CD4-positive, alpha-beta T cell treated with Interleukin-2 at 100 ng/mL for 4 hours (primary cell): Measurements from ENCODE around the gene CXCR3.
"Not testable (repeated sequence)": the region's sequence is repeated elsewhere in the genome, so short reads cannot be mapped to it uniquely, and the experiment has no call there.

Experiments
- DNase-seq: peaks from one replicate; pipeline ENCODE4 v3.0.0-alpha.2; 2020; ENCODE audit warnings: low spot score

The CXCR3 gene

DNA sequence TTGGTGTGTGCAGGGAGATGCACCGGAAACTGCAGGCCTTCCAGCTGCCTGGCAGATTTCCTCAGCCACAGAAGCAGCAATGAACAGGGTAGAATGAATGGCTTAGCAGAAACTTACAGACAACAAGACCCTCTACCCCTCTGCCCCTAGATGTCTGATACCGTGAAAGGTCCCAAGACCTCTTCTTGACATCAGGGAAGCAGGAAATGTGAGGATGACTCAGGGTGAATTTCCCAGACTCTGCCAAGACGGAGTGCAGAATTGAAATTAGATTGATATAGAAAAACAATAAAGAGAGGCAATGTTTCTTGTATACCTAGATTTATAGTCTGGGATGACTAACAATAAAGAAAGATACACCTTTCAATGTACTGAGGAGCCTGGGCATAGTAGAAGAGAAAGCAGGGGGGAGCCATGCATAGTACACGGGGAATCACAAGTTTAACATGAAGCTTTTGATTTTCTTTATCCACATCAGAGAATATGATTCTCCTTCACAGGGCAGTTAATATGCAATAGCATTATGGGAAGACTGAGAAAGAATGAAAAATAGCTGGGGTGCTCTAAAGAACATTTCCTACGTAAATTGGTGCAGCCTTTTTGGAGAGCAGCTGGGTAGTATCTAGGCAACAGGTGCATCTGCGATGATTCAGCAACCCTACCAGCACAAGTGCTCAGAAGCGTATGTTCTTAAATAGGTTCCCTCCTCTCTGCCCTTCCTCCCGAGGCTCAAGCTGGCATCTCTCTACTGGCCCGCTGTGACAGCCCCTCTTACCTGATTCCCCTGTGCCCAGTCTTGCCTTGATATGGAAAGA lies 18.3 kb upstream of the CXCR3 start:
- DNase-seq: no peak

DNA sequence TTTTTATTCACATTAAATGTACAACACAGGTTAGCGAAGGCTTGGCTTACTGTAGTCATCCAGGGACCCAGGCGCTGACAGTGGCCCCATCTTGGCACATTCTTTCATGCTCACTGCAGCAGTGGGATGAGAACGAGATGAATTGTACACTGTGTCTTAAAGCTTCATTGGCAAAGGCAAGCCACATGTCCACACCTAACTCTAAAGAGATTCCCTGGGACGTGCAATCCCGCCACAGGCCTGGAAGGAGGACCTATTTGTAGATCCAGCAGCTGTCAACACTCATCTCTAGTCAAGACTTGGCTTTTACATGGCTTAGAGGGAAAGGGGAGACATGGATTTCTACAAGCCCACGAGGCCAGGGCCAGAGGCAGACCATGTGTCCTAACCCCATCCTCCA lies 16.1 kb upstream of the CXCR3 start:
- no peak for DNase-seq

DNA sequence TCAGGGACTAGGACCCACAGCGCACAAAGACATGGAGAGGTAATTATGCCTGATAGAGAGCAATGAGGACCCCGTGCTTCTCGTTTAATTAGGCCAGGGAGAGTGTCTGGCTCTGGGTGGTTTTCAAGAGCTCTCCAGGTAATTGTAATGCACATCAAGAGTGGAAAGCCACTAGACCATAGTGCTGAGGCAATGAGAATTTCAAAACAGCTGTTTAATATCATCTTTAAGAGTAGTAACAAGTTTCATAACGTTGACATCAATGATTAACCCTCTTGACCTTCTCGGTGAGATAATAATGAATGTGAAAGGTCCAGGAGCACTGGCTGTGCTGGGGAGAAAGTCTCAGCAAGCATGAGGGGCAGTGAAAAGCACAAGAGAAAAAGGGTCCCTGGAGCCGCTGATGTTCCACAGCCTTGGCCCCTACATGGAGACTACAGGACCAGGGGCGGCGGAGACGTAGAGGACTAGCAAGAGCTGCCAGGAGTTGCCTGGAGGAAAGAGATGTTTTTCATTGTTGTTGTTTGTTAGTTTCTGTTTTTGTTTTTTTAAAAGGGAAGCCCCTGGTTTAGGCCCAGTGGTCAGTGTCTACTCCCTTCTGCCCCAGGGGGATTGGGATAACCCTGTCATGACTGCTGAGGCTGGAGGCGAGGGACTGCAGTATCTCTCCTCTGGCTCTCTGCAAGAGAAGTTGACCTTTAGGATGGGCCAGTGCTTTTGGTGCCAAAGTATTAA lies 14.8 kb upstream of the CXCR3 start:
- no peak for DNase-seq

DNA sequence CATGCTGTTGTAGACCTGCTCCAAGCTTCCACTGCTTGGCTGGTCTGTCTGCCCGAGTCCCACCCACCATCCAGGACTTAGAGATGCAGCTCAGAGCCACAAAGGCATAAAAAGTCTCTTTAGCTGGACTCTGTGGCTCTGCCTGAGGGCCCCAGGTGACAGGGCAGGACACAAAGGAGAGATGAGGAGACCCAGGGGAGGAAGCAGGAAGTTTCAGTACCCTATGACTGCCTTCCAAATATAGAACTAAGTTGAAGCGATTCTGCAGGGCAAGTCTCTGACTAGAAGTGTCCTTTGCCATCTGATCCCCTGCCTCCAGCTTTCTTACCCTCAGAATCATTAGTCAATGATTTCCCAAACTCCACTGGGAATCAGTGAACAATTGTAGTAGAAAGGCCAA lies 11.2 kb upstream of the CXCR3 start:
- no peak for DNase-seq

DNA sequence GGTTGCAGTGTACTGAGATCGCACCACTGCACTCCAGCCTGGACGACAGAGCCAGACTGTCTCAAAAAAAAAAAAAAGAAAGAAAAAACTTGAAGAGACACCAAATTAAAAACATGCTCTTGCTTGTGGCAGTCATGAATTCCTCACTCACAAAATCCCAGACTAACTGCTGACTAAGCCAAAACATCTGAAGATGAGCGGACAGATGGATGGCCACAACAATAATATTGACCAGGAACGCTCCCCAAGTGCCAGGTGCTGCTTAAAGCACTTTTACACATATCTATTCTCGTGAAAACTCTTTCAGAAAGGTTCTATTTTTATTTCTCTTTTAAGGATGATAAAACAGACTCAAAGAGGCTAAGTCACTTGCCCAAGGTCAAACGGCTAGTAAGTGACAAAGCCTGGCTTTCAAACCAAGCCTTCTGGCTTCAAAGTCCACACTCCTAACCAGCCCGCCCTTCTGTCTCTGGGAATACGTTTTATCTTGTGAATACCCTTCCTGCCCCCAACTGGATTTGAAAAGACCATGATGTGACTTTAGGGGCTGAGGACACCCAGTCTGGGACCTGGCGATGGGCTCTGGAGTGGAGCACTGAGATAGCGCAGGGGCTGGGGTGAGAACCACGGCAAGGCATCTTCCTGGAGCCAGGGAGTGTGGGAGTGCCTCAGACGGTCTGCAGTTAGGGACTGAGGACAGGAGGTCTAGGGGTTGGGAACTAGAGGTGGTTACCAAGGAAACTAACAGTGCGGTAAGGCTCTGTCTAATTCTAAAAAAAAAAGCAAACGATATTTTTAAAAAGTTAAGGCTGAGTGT lies 9.5 kb upstream of the CXCR3 start:
- DNase-seq: no peak

DNA sequence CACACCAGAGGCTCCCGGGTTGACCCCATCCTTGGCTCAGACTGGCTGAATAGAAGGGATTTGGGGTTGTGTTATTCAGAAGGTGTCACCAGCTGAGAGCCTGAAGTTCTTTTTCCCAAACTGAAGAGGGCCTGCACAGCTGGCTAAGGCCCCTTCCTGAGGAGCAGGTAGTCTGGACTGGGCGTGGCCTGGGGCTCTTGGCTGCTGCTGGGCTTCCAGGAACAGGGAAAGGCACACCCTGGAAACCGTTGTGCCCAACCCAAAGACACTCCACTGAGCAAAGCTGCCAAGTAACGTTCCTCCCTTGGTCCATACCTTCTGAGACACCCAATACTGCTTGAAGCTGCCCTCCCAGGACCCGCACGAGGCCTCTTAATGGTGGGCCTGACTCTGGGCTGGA lies 8.3 kb upstream of the CXCR3 start:
- DNase-seq: no peak

DNA sequence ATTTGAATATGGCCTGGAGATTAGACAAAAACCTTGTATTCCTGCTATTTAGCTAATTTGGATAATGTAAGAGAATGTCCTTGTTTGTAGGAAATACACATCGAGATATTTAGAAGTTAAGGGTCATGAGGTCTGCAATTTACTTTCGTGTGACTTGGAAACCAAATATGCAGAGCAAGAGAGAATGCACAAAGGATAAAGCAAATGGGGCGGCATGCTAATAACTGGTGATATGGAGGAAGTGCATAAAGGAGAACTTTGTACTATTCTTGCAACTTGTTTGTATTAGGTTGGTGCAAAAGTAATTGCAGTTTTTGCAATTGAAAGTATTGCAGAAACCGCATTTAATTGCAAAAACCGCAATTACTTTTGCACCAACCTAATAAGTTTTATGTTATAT lies 7.2 kb upstream of the CXCR3 start:
- DNase-seq: no peak

DNA sequence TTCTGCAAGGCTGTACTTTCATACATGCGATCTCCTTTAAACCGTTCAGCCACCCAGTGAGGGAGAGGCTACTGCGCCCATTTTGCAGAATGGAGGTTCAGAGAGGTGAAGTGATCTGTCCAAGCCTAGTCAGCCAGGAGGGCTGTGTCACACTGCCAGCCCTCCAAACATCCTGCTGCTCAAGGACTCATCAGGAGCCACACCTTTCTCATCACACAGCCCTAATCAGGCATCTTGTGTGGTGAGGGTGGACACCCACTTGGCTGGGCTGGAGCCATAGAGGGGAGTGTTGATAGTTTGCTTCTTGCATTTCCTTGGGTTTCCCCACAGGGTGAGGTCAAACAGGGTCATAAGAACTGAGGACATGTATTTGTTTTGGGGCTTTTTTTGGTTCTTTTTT lies 5.4 kb upstream of the CXCR3 start:
- no peak for DNase-seq

DNA sequence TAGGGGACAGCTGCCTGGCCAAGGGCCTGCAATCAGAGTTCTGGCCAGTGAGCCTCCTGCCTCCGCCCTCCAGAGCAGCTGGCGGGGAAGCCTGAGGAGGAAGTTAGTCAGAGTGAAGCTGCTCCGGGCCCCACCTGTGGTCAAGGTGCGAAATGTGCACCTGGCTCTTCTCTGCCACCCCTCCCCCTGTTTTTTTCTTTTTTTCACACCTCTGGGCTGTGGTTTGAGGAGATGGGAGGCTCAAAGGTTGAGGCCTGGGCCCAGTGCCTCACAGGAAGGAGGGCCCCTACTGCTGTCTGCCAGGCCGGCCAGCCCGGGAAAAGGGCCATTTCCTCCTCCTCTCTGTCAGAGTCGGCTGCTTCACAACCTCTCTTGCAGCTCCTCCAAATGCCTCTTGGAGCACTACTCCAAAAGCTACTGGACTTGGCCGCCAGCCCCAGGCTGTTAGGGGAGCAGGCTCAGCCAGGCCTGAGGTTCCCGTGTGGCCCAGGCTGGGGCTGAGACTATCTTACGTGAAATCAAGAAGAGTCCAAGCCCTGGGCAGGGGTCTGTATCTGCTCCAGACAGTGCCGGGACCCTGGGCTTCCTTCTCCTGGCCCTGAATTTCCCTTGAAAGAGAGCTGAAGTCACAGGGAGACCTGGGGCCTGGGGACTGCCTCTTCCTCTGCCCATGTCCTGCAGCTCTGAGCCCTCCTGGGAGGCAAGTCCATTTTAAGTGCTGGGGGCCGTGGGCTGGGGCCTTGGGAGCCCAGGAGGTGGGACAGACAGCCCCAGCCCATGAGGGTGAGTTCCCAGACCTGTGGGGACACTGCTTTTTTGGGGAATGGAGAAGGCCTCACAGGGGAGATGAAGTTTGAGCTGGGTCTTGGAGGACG lies 4.5 kb upstream of the CXCR3 start:
- DNase-seq: peak; percentile 80

DNA sequence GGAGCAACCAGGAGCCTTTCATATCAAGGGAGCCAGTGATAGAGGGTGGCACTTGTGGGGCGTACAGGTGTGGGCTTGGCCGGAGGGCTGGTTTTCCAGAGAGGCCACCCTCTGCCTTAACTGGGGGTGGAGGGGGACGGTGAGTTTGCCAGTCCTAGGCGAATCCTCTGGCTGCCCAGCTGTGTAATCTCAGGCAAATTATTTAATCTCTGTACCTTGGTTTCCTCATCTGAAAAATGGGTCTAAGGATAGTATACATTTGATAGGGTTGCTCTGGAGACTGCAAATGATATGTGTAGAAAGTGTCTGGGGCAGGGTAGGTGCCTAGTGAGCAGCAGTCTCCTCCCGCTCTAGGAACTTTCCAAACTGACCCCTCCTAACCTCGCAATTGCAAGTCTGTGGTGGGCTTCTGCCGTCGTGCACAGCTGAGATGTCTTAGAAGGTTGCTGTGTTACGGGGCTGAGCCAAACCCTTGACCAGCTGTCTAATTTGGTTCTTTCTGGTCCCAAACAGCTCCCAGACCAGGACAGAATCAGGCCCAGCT lies 3.8 kb upstream of the CXCR3 start:
- DNase-seq: no peak

DNA sequence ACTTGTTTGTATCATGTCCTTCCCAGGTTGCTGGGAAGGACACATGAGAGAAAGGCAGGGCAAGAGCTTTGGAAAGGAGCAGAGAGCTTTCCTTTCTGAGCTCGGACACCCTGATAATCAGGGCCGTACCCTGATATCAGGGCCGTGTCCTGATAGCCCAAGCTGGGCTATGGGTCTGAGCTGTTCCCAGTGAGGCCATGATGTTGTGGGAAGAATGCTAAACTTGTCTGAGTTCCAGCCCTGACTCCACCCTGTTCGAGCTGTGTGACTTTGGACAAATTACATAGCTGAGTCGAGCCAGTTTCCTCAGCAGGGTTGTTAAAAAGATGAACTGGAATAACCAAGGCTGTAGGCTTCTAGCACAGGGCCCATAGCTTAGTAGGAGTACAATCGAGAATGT lies 3.3 kb upstream of the CXCR3 start:
- DNase-seq: no peak

DNA sequence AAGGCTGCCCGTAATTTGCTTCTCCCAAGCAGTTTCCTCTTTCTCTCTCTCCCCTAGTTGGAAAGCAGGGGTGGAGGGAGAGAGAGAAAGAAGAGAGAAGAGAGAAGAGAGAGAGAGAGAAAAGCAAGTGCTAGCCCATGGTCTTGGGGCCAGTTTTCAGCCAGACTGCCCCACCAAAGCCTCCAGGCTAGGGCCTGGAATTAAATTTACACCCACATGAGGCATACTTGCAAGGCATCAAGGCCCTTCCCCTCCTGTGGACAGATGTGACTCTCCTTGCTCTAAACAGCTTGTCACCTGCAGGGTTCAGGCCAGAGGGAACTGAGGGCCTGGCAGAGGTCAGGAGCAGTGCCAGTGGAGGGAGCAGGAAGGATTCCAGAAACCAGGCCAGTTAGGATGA lies 1.7 kb upstream of the CXCR3 start:
- DNase-seq: no peak

DNA sequence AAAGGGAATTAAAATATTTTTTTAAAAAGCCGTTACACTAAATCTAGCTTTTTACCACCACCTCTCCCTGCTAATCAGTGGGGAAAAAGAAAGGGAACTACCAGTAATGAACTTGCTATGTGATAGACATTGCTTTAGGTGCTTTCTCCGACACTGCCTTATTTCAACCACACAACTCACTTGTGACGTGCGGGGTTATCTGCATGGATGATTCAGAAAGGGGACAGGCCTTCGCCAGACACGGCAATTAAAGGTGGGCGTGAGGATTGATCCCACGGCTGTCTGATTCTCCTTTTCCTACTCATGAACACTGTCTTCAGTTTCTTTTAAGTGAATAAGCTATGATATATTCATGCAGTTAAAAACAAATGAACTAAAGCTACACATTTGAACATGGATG lies 882 bp upstream of the CXCR3 start:
- DNase-seq: peak; percentile 55

DNA sequence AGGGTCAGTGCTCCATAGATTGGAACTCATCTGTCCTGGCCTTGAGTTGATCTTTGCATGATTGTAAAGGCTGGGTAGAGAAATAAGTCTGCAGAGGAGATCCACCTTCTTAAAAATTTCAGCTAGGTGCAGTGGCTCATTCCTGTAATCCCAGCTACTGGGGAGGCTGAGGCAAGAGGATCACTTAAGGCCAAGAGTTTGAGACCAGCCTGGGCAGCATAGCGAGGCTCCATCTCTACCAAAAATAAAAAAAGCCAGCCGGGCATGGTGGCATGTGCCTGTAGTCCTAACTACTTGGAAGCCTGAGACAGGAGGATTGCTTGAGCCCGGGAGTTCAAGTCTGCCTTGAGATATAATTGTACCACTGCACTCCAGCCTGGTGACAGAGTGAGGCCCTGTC lies 476 bp upstream of the CXCR3 start:
- DNase-seq: no peak

DNA sequence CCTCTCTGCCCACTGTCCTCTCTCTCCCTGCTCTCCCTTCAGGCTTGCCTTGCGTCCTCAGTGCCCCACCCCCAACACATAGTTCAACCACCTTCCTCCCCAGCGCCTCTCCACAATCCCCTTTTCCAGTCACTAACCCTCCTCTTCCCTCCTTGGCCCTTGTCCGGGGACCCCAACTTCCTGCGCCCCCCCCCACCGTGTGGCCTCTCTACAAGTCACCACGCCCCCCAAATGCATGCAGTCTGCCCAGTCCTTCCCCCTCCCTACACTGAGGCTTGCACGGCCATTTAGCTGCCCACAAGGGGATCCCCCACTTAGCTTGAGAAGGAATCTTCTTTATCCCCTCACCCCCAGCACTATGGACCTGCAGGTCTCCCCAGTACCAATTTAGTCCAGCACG lies 569 bp downstream of the CXCR3 start:
- no peak for DNase-seq

DNA sequence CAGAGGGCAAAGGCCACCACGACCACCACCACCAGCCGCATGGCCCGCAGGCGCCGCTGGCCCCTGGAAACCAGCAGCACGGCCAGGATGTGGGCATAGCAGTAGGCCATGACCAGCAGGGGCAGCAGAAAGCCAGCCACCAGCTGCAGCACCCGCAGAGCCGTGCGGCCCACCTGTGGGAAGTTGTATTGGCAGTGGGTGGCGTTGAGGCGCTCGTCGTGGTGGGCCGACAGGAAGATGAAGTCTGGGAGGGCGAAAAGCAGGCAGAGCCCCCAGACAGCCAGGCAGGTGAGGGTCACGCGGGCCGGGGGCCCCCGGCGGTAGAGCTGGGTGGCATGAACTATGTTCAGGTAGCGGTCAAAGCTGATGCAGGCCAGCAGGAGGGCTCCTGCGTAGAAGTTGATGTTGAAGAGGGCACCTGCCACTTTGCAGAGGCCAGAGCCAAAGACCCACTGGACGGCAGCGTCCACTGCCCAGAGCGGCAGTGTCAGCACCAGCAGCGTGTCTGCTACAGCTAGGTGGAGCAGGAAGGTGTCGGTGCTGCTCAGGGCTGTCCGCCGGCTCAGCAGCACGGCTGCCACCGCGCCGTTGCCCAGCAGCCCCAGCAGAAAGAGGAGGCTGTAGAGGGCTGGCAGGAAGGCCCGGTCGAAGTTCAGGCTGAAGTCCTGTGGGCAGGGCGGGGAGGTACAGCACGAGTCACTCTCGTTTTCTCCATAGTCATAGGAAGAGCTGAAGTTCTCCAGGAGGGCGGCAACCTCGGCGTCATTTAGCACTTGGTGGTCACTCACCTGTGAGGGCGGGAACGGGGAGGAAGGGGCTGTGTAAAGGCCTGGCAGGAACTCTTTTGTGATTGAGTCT lies 1.4 kb downstream of the CXCR3 start:
- DNase-seq: no peak

DNA sequence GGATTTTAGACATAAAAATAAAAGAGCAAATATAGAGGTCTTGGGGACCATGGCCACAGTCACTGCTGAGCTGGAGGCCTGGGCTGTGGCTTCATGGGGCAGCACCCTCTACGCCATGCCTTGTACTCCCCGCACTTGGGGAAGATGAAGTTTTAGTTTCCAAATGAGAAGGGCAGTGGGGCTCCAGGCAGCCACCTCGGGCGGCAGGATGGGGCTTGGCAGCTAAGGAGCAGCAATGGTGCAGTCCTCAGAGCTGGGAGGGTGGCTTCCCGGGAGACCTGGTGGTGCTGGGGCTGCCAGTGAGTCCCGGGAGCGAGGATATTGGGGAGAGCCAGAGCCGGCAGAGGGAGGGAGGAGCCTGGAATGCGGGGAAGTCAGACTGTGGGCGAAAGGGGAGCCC lies 2.4 kb downstream of the CXCR3 start:
- no peak for DNase-seq

DNA sequence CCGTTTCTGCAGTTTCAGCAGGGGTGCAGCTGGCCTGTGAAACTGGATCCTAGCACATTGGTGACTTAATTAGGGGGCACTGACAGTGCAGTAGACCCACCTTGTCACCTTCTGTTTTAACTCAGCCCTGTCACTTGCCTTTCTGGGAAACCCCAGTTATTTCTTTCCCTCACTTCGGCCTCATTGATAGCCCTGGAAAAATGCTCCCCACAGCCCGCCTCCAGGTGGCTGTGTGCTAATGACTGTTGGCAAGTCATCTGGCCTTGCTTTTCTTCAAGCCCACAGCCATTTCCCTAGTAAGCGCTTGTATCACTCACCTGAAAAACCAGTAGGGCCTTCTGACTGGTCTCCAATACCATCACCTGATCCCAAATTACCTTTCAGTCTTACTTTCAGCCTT lies 3.3 kb downstream of the CXCR3 start:
- DNase-seq: no peak

DNA sequence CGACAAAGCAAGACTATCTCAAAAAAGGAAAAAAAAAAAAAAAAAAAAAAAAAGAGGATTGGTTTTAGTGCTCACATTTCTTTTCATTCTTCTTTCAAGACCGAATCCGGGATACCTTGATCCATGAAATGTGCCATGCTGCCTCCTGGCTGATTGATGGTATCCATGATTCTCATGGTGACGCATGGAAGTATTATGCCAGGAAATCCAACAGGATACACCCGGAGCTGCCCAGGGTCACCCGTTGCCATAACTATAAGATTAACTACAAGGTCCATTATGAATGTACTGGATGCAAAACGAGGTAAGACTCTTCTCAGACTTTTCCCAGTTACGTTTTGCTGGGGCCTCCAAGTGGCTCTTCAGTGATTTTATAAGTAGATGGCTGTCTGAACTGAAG lies 6.1 kb downstream of the CXCR3 start:
- no peak for DNase-seq

DNA sequence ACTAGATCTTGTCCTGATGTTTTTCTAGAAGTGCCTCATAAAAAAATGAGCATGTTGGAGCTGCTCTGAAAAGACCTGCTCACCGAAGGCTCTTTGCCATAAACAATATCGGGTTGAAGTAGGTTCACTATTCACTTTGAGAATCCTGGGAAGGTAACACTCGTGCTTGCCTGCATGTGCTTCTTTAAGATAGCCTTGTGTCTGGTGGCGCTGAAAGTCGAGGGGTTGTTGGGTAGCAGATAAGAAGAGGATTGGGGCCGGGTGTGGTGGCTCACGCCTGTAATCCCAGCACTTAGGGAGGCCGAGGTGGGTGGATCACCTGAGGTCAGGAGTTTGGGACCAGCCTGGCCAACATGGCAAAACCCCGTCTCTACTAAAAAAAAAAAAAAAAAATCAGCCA lies 6.6 kb downstream of the CXCR3 start:
- not testable (repeated sequence) for DNase-seq
